Lung (tissue), 16 donors: ENCODE measurements around the gene BAMBI. TPM values are rescaled to one million over a fixed set of nuclear protein-coding genes. Genes with fewer than 3 reads are reported as not detected.

ENCODE experiments used
- ATAC-seq: fragments of 200-7000 bp; cut with Tn5 transposase; one replicate; pipeline ENCODE4 v1.9.1; 2020; ENCODE audit warnings: moderate number of reproducible peaks; ENCODE audit not compliant: insufficient read depth, low FRiP score
- DNase-seq, 3 donors: peaks; one replicate each; pipeline ENCODE4 v3.0.0-alpha.2; 2013 to 2017
- H3K27ac ChIP-seq, 2 donors: one replicate each; pipeline ENCODE4 v1.5.1; 2013; ENCODE audit warnings: mild to moderate bottlenecking in 2 of 2, moderate library complexity in 2 of 2, control low read depth in 1 of 2, inconsistent platforms in 1 of 2, low read depth in 1 of 2, low read length in 1 of 2
- H3K27me3 ChIP-seq, 3 donors: one replicate each; pipeline ENCODE4 v1.5.1; 2013; ENCODE audit warnings: low read length in 2 of 3; ENCODE audit not compliant: control insufficient read depth in 3 of 3, insufficient read depth in 3 of 3
- H3K36me3 ChIP-seq, 4 donors: one replicate each; pipeline ENCODE4 v1.5.1; 2013; ENCODE audit warnings: low read length in 4 of 4, mild to moderate bottlenecking in 1 of 4, moderate library complexity in 1 of 4; ENCODE audit not compliant: control insufficient read depth in 4 of 4, insufficient read depth in 4 of 4
- H3K4me1 ChIP-seq, 5 donors: one replicate each; pipeline ENCODE4 v1.5.1; 2013; ENCODE audit warnings: low read length in 5 of 5, mild to moderate bottlenecking in 2 of 5, moderate library complexity in 1 of 5; ENCODE audit not compliant: control insufficient read depth in 5 of 5, insufficient read depth in 5 of 5
- H3K4me3 ChIP-seq: one replicate; pipeline ENCODE4 v1.5.1; 2013; ENCODE audit warnings: mild to moderate bottlenecking, control low read depth, moderate library complexity
- H3K9ac ChIP-seq, 2 donors: one replicate each; pipeline ENCODE4 v1.5.1; 2013; ENCODE audit warnings: low read length in 2 of 2, control low read depth in 1 of 2; ENCODE audit not compliant: insufficient read depth in 1 of 2
- H3K9me3 ChIP-seq, 4 donors: one replicate each; pipeline ENCODE4 v1.5.1; 2013; ENCODE audit warnings: low read length in 3 of 4, mild to moderate bottlenecking in 1 of 4, moderate library complexity in 1 of 4; ENCODE audit not compliant: control insufficient read depth in 4 of 4, insufficient read depth in 3 of 4
- WGBS, 2 donors: extraction: QIAGEN DNeasy Blood & Tissue Kit; methylation state at CpG; one replicate each; pipeline ENCODE4 v1.1.7; 2013; 5-methylcytosine and 5-hydroxymethylcytosine counted together
- long read RNA-seq, 5 donors: transcript quantifications; one replicate each; lab custom pipeline, GENCODE V29; 2026
- polyA plus RNA-seq, 2 donors: library from polyadenylated mRNA; stranded (reverse); fragments of 200-250 nt; gene quantifications; one replicate each; pipeline ENCODE4 v1.2.1, GENCODE V29; 2013
- total RNA-seq, 2 donors: library from RNA; depleted of rRNA in 1 of 2; stranded (reverse); fragments of >200 nt in 1 of 2; gene quantifications; one replicate each; pipeline ENCODE4 v1.2.1, GENCODE V29; 2014 to 2021
- TF ChIP-seq, protein P1 (sequence below): IDR thresholded peaks from 2 replicates; pipeline ENCODE4 v1.5.1; 2012; ENCODE audit warnings: mild to moderate bottlenecking; ENCODE audit errors: control extremely low read depth, extremely low read depth
- donor health status: control.
- donor health status: control.
- donor health status: Bipolar disorder and iron deficiency.
- donor health status: healthy.
- donor health status: DM: yes; HTN: yes; CAD: no.

The BAMBI gene, protein sequence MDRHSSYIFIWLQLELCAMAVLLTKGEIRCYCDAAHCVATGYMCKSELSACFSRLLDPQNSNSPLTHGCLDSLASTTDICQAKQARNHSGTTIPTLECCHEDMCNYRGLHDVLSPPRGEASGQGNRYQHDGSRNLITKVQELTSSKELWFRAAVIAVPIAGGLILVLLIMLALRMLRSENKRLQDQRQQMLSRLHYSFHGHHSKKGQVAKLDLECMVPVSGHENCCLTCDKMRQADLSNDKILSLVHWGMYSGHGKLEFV
- total RNA-seq (10 to 100 TPM in 1 of 2 donors, 1 to 10 TPM in 1; 7.8 to 28.3 TPM), polyA plus RNA-seq (1 to 10 TPM; 3.1 to 3.9 TPM)
- long read RNA-seq, donor 1, transcript BAMBI-201 (3 exons, 1,877 nt): major isoform, 87 of 108 reads
- long read RNA-seq, donor 1, transcript BAMBI-202 (2 exons, 1,884 nt): minor isoform, 15 of 108 reads
- long read RNA-seq, donor 1, partial matches to known transcripts: 6 of 108 reads
- long read RNA-seq, donor 1, other reads (novel, unspliced or antisense): 0 of 108 reads
- long read RNA-seq, donor 2, transcript BAMBI-202 (2 exons, 1,884 nt): minor isoform, 11 of 51 reads
- long read RNA-seq, donor 2, transcript BAMBI-201 (3 exons, 1,877 nt): major isoform, 34 of 51 reads
- long read RNA-seq, donor 2, partial matches to known transcripts: 6 of 51 reads
- long read RNA-seq, donor 2, other reads (novel, unspliced or antisense): 0 of 51 reads
- long read RNA-seq, donor 3, transcript BAMBI-201 (3 exons, 1,877 nt): major isoform, 49 of 68 reads
- long read RNA-seq, donor 3, partial matches to known transcripts: 15 of 68 reads
- long read RNA-seq, donor 3, other reads (novel, unspliced or antisense): 0 of 68 reads
- long read RNA-seq, donor 4, transcript BAMBI-201 (3 exons, 1,877 nt): major isoform, 24 of 48 reads
- long read RNA-seq, donor 4, transcript BAMBI-202 (2 exons, 1,884 nt): minor isoform, 15 of 48 reads
- long read RNA-seq, donor 4, partial matches to known transcripts: 9 of 48 reads
- long read RNA-seq, donor 4, other reads (novel, unspliced or antisense): 0 of 48 reads
- long read RNA-seq, donor 5, transcript BAMBI-201 (3 exons, 1,877 nt): major isoform, 103 of 123 reads
- long read RNA-seq, donor 5, transcript BAMBI-202 (2 exons, 1,884 nt): minor isoform, 15 of 123 reads
- long read RNA-seq, donor 5, partial matches to known transcripts: 5 of 123 reads
- long read RNA-seq, donor 5, other reads (novel, unspliced or antisense): 0 of 123 reads

DNA sequence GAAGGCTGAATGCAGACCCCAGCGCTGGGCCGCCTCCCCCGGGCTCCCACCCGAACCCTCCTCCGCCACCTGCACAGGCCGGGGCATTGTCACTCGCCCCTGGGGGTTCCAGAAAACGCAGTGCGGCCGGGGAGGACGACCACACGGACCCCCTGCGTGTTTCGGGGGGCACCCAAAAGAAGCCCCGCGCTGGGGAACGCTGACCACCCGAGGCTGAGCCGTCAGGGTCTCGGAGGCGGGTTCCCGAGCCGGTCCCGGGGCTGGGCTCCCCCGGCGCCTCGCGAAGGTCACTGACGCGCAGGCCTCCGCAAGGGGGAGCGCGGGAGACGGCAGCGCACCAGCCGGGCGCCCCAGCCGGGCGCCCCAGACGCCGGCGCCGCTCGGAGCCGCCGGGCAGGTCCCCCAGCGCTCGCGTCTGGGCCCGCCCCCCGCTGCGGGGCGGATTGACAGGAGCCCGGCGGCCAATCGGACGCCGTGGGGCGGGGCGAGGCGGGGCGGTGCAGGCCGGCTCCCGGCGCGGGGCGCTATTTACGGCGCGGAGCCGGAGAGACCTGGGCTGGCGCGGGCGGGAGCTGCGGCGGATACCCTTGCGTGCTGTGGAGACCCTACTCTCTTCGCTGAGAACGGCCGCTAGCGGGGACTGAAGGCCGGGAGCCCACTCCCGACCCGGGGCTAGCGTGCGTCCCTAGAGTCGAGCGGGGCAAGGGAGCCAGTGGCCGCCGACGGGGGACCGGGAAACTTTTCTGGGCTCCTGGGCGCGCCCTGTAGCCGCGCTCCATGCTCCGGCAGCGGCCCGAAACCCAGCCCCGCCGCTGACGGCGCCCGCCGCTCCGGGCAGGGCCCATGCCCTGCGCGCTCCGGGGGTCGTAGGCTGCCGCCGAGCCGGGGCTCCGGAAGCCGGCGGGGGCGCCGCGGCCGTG lies at the start of gene BAMBI:
TSS of gene BAMBI (plus strand) at position 554 of the 920 bp plus-strand sequence. CDS start 377 bp downstream, outside the sequence.
- H3K27me3 ChIP-seq: peaks cover 0 to 3% (median 0%) of the 10 kb centered on the region in 3 donors
- WGBS, 2 donors: 1% methylated on average over 91 to 120 of the region's 120 CpGs
- peak within 1 kb of the TSS; percentile 71 to 85 for H3K27ac ChIP-seq
- peaks cover 0 to 29% (median 6%) of the 10 kb centered on the region in 4 donors for H3K36me3 ChIP-seq
- H3K4me1 ChIP-seq: peaks cover 0 to 24% (median 3%) of the 10 kb centered on the region in 5 donors
- no peaks in the 10 kb centered on the region for H3K9me3 ChIP-seq
- TF ChIP-seq, protein P1, sequence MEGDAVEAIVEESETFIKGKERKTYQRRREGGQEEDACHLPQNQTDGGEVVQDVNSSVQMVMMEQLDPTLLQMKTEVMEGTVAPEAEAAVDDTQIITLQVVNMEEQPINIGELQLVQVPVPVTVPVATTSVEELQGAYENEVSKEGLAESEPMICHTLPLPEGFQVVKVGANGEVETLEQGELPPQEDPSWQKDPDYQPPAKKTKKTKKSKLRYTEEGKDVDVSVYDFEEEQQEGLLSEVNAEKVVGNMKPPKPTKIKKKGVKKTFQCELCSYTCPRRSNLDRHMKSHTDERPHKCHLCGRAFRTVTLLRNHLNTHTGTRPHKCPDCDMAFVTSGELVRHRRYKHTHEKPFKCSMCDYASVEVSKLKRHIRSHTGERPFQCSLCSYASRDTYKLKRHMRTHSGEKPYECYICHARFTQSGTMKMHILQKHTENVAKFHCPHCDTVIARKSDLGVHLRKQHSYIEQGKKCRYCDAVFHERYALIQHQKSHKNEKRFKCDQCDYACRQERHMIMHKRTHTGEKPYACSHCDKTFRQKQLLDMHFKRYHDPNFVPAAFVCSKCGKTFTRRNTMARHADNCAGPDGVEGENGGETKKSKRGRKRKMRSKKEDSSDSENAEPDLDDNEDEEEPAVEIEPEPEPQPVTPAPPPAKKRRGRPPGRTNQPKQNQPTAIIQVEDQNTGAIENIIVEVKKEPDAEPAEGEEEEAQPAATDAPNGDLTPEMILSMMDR: peak; percentile 31
- ATAC-seq: peak; percentile 98
- peak within 1 kb of the TSS; percentile 60 to 92 for H3K9ac ChIP-seq
- peak; percentile 96 to 98 (median 97) for DNase-seq
- H3K4me3 ChIP-seq: peak within 1 kb of the TSS; percentile 71

DNA sequence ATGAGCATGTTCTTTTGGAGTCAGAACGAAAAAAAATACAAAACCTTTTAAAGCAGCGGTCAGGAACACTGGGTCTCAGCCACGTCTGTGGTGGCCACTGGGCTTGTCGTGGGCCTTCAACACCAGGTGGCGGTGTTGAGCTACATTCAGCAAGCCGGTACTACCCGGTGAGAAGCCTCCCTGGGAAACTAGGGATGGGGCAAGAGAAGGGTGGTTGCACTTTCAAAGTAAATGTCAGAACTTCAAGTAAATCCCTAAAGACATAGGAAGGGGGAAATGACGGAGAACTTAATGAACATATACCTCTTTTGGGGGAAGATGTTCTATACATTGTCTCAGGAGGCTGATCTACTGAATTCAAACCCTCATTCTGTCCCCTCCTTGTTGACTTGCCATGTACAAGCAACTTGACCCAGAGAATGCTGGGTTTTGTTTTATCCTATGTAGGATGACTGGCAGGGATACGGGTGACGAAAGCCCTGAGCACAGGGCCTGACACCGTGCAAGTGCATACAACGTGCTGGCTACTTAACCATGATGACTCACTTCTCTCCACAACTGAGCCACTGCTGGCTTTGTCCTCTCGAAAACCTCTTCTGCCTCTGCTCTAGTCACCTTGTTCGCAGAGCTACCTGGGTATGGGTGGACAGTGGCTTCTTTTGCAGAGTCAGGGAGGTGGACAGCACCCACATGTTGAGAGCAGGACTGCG lies 49.0 kb upstream of the BAMBI start:
- Histone ChIP-seq H3K36me3 (no peaks in the 10 kb centered on the region), H3K4me1 (peaks cover 0 to 9% (median 0%) of the 10 kb centered on the region in 5 donors), H3K27ac (no peak overlapping the region), H3K9ac (no peak overlapping the region), H3K4me3 (no peak overlapping the region), H3K9me3 (no peaks in the 10 kb centered on the region), H3K27me3 (no peaks in the 10 kb centered on the region)
- DNase-seq (peak; percentile 83 to 89 (median 84)), ATAC-seq (peak; percentile 84)
- 25 to 30% methylated on average over 15 of the region's 15 CpGs for WGBS, 2 donors
- TF ChIP-seq, protein P1: peak; percentile 69
